ENCODE results near the gene ZNF740.
A peak's percentile ranks its signal among the peaks of the same experiment; 100 is the strongest.

The ZNF740 gene

DNA sequence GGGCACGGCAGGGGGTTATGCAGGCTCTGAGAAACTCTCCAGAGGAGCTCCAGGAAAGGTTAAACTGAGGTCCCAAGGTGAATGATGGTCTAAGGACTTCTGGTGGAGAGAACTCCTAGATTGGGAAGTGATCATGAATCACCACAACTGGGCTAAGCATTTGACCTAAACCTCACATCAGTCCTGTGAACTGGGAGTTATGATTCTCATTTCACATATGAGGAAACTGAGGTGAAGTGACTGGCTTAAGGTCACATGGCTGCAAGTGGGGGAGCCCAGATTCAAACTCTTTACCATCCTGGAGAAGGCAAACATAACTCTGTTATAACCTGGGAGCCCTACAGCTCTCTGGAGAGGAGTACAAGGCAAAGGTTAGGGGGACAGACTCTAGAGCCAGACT lies 47.3 kb downstream of the ZNF740 start:
- no peak overlapping the region for H3K27ac ChIP-seq (ENCODE audit: low read length)
- no peak for DNase-seq (ENCODE audit: low read depth, low spot score)
- H3K4me3 ChIP-seq (ENCODE audit: low read length) = no peak overlapping the region
- WGBS (ENCODE audit: insufficient coverage, insufficient read length) = no CpG with 5 or more reads among the region's 1 CpG
- H3K9me3 ChIP-seq (ENCODE audit: control insufficient read depth, insufficient read depth, low read length) = no peaks in the 10 kb centered on the region
- no peaks in the 10 kb centered on the region for H3K27me3 ChIP-seq (ENCODE audit: control insufficient read depth, insufficient read depth, low read length)
- no peaks in the 10 kb centered on the region for H3K36me3 ChIP-seq (ENCODE audit: control insufficient read depth, insufficient read depth, low read length)
- H3K4me1 ChIP-seq (ENCODE audit: control insufficient read depth, insufficient read depth, low read length) = peaks cover 26% of the 10 kb centered on the region

DNA sequence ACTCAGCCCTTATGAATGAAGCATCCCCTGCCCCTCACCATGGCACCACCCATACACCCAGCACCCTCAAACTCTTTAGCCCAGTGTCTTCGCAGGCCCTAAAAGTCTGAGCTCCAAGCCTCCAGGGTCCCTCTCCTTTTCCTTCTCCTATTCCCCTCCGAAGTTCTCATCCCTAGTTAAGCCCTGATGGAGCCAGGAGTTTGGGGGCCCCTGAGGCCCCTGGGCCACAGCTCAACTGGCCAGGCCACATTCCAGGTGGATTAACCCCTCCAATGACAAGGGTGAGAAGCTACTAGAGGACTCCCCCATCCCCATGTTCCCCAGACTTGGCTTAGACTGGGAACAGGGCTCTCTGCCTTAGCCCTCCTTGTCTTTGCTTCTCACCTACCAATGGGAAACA lies 48.9 kb downstream of the ZNF740 start:
- Histone ChIP-seq H3K36me3 (ENCODE audit: control insufficient read depth, insufficient read depth, low read length) (no peaks in the 10 kb centered on the region), H3K27ac (ENCODE audit: low read length) (no peak overlapping the region), H3K9me3 (ENCODE audit: control insufficient read depth, insufficient read depth, low read length) (no peaks in the 10 kb centered on the region), H3K27me3 (ENCODE audit: control insufficient read depth, insufficient read depth, low read length) (no peaks in the 10 kb centered on the region), H3K4me3 (ENCODE audit: low read length) (no peak overlapping the region), H3K4me1 (ENCODE audit: control insufficient read depth, insufficient read depth, low read length) (peaks cover 27% of the 10 kb centered on the region)
- no CpG with 5 or more reads among the region's 2 CpGs for WGBS (ENCODE audit: insufficient coverage, insufficient read length)
- DNase-seq (ENCODE audit: low read depth, low spot score) = no peak

GRCh38 chr12:53230108-53230845 lies 49.8 kb downstream of the ZNF740 start:
- Histone ChIP-seq H3K36me3 (ENCODE audit: control insufficient read depth, insufficient read depth, low read length) (no peaks in the 10 kb centered on the region), H3K27ac (ENCODE audit: low read length) (no peak overlapping the region), H3K27me3 (ENCODE audit: control insufficient read depth, insufficient read depth, low read length) (no peaks in the 10 kb centered on the region), H3K4me3 (ENCODE audit: low read length) (no peak overlapping the region), H3K9me3 (ENCODE audit: control insufficient read depth, insufficient read depth, low read length) (no peaks in the 10 kb centered on the region), H3K4me1 (ENCODE audit: control insufficient read depth, insufficient read depth, low read length) (peaks cover 26% of the 10 kb centered on the region)
- DNase-seq (ENCODE audit: low read depth, low spot score) = no peak
- WGBS (ENCODE audit: insufficient coverage, insufficient read length) = no CpG with 5 or more reads among the region's 10 CpGs

- no peak for DNase-seq (ENCODE audit: low read depth, low spot score)
- H3K9me3 ChIP-seq (ENCODE audit: control insufficient read depth, insufficient read depth, low read length) = no peaks in the 10 kb centered on the region
- H3K36me3 ChIP-seq (ENCODE audit: control insufficient read depth, insufficient read depth, low read length) = no peaks in the 10 kb centered on the region
- WGBS (ENCODE audit: insufficient coverage, insufficient read length) = no CpG with 5 or more reads among the region's 9 CpGs
- peak overlapping the region; percentile 64; the same call in 1 of the 2 replicates for H3K4me3 ChIP-seq (ENCODE audit: low read length)
- no peaks in the 10 kb centered on the region for H3K27me3 ChIP-seq (ENCODE audit: control insufficient read depth, insufficient read depth, low read length)
- no peak overlapping the region for H3K27ac ChIP-seq (ENCODE audit: low read length)
- peaks cover 27% of the 10 kb centered on the region for H3K4me1 ChIP-seq (ENCODE audit: control insufficient read depth, insufficient read depth, low read length)
Observed at GRCh38 chr12:53231671-53231920, 51.1 kb downstream of the ZNF740 start.

DNA sequence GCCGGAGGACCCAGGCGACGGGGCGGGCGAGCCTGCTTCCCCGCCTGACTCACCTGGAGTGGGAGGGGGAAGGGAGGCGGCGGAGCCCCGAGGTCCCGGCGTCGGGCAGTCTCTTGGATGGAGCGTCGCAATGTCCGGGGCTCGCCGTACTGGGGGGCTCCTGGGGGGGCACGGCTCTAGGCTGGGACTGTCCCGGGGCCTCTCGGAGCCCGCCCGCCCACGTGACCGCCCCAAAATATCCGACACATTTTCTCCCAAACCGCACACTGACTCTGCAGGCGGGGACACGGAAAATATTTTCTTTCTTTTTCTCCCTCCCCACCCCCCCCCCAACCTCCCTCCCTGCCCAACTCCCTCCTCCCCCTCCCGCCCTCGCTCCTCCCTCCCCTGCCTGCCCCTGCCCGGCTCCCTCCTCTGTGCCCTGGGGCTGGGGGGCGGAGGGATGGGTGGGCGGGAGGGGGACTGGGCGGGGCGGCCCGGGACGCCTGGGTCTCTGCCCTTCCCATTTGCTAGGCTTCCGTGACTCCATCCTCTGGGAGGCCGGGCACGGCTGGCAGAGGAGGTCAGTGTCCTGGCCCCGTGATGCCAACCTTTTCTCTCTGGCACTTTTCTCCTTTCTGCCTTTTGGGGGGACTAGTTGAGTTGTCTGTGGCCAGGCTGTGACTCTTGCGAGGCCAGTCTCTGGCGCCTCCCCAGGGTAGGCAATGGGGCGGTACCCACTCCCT lies 51.6 kb downstream of the ZNF740 start, which contains the start of gene RARG:
Gene RARG, minus strand, starts transcription at position 289 of the 725 bp plus-strand sequence. CDS start 4,664 bp downstream, outside the sequence.
- peak within 1 kb of the TSS; percentile 64; the same call in 1 of the 2 replicates for H3K4me3 ChIP-seq (ENCODE audit: low read length)
- DNase-seq (ENCODE audit: low read depth, low spot score) = no peak
- no peaks in the 10 kb centered on the region for H3K27me3 ChIP-seq (ENCODE audit: control insufficient read depth, insufficient read depth, low read length)
- no peaks in the 10 kb centered on the region for H3K9me3 ChIP-seq (ENCODE audit: control insufficient read depth, insufficient read depth, low read length)
- H3K27ac ChIP-seq (ENCODE audit: low read length) = no peak within 1 kb of the TSS
- no peaks in the 10 kb centered on the region for H3K36me3 ChIP-seq (ENCODE audit: control insufficient read depth, insufficient read depth, low read length)
- WGBS (ENCODE audit: insufficient coverage, insufficient read length) = no CpG with 5 or more reads among the region's 44 CpGs
- H3K4me1 ChIP-seq (ENCODE audit: control insufficient read depth, insufficient read depth, low read length) = peaks cover 27% of the 10 kb centered on the region

GRCh38 chr12:53232646-53233461 lies 52.3 kb downstream of the ZNF740 start:
- peaks cover 27% of the 10 kb centered on the region for H3K4me1 ChIP-seq (ENCODE audit: control insufficient read depth, insufficient read depth, low read length)
- no peaks in the 10 kb centered on the region for H3K27me3 ChIP-seq (ENCODE audit: control insufficient read depth, insufficient read depth, low read length)
- H3K4me3 ChIP-seq (ENCODE audit: low read length) = peak overlapping the region; percentile 40; the same call in 1 of the 2 replicates
- no CpG with 5 or more reads among the region's 11 CpGs for WGBS (ENCODE audit: insufficient coverage, insufficient read length)
- no peak overlapping the region for H3K27ac ChIP-seq (ENCODE audit: low read length)
- DNase-seq (ENCODE audit: low read depth, low spot score) = no peak
- no peaks in the 10 kb centered on the region for H3K36me3 ChIP-seq (ENCODE audit: control insufficient read depth, insufficient read depth, low read length)
- H3K9me3 ChIP-seq (ENCODE audit: control insufficient read depth, insufficient read depth, low read length) = no peaks in the 10 kb centered on the region

DNA sequence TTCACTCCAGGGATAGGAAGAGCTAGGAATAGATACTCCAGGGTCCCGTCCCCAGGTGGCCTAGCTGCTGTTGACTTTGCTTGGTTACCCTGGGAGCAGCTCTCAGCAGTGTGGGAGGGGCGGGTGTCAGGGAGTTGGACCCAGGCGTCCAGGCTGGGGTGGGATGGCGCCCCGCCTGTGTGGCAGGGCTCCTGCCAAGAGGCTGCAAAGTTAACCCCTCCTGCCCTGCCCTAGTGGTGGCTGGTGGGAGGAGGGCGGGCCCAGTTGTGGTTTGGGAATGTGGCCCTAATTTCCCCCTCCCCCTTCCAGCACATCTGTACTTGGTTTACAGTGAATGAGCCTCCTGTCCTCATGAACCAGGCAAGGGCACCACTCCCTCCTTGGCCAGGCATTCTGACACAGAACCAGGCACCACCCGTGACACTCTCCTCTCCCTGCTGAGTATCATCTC lies 53.2 kb downstream of the ZNF740 start:
- no peaks in the 10 kb centered on the region for H3K27me3 ChIP-seq (ENCODE audit: control insufficient read depth, insufficient read depth, low read length)
- no peak overlapping the region for H3K4me3 ChIP-seq (ENCODE audit: low read length)
- no peaks in the 10 kb centered on the region for H3K9me3 ChIP-seq (ENCODE audit: control insufficient read depth, insufficient read depth, low read length)
- H3K36me3 ChIP-seq (ENCODE audit: control insufficient read depth, insufficient read depth, low read length) = no peaks in the 10 kb centered on the region
- DNase-seq (ENCODE audit: low read depth, low spot score) = no peak
- no CpG with 5 or more reads among the region's 7 CpGs for WGBS (ENCODE audit: insufficient coverage, insufficient read length)
- H3K27ac ChIP-seq (ENCODE audit: low read length) = no peak overlapping the region
- peaks cover 27% of the 10 kb centered on the region for H3K4me1 ChIP-seq (ENCODE audit: control insufficient read depth, insufficient read depth, low read length)

- no peak for DNase-seq (ENCODE audit: low read depth, low spot score)
- H3K27ac ChIP-seq (ENCODE audit: low read length) = no peak overlapping the region
Observed at GRCh38 chr12:53234271-53234914, 53.9 kb downstream of the ZNF740 start.

GRCh38 chr12:53235164-53235563 lies 54.6 kb downstream of the ZNF740 start:
- Histone ChIP-seq H3K4me1 (ENCODE audit: control insufficient read depth, insufficient read depth, low read length) (peaks cover 25% of the 10 kb centered on the region), H3K36me3 (ENCODE audit: control insufficient read depth, insufficient read depth, low read length) (no peaks in the 10 kb centered on the region), H3K9me3 (ENCODE audit: control insufficient read depth, insufficient read depth, low read length) (no peaks in the 10 kb centered on the region), H3K27ac (ENCODE audit: low read length) (no peak overlapping the region), H3K4me3 (ENCODE audit: low read length) (no peak overlapping the region), H3K27me3 (ENCODE audit: control insufficient read depth, insufficient read depth, low read length) (no peaks in the 10 kb centered on the region)
- DNase-seq (ENCODE audit: low read depth, low spot score) = no peak
- WGBS (ENCODE audit: insufficient coverage, insufficient read length) = no CpG with 5 or more reads among the region's 3 CpGs

More at GRCh38 chr12:53234271-53234914, 53.9 kb downstream of the ZNF740 start:
- H3K4me3 ChIP-seq (ENCODE audit: low read length) = no peak overlapping the region
- WGBS (ENCODE audit: insufficient coverage, insufficient read length) = no CpG with 5 or more reads among the region's 12 CpGs
- no peaks in the 10 kb centered on the region for H3K36me3 ChIP-seq (ENCODE audit: control insufficient read depth, insufficient read depth, low read length)
- H3K9me3 ChIP-seq (ENCODE audit: control insufficient read depth, insufficient read depth, low read length) = no peaks in the 10 kb centered on the region
- no peaks in the 10 kb centered on the region for H3K27me3 ChIP-seq (ENCODE audit: control insufficient read depth, insufficient read depth, low read length)
- H3K4me1 ChIP-seq (ENCODE audit: control insufficient read depth, insufficient read depth, low read length) = peaks cover 27% of the 10 kb centered on the region

All from iPS DF 6.9 (cell line).